HEK293T (cell line): ENCODE measurements around the gene EIF6.

Source experiments
- CTCF ChIA-PET: fragments of 350-600 bp; formaldehyde crosslinking; extraction: SDS; loops from one replicate; lab custom pipeline; 2021; ENCODE audit warnings: antibody characterized with exemption, inconsistent platforms; lab: Yijun Ruan, JAX
- POLR2A ChIA-PET: fragments of 350-600 bp; formaldehyde crosslinking; extraction: SDS; loops from one replicate; lab custom pipeline; 2020; ENCODE audit warnings: antibody characterized with exemption, inconsistent platforms; lab: Yijun Ruan, JAX
- DNase-seq: peaks from one replicate; pipeline ENCODE4 v3.0.0; 2012; ENCODE audit warnings: mixed read lengths; ENCODE audit errors: extremely low spot score
- ARNT ChIP-seq: fragments of 450-650 bp; IDR thresholded peaks from 2 replicates; pipeline ENCODE4 v1.6.1; 2017; ENCODE audit warnings: mild to moderate bottlenecking
- BHLHE40 ChIP-seq: fragments of 450-650 bp; IDR thresholded peaks from 2 replicates; pipeline ENCODE4 v1.6.1; 2016; ENCODE audit warnings: mild to moderate bottlenecking, moderate library complexity, borderline replicate concordance
- CTBP1 ChIP-seq: fragments of 450-650 bp; IDR thresholded peaks from 2 replicates; pipeline ENCODE4 v1.6.1; 2016; ENCODE audit warnings: borderline replicate concordance
- ELF4 ChIP-seq: fragments of 450-650 bp; IDR thresholded peaks from 2 replicates; pipeline ENCODE4 v1.6.1; 2017; ENCODE audit warnings: antibody characterized with exemption
- FOXA1 ChIP-seq: fragments of 450-650 bp; IDR thresholded peaks from 2 replicates; pipeline ENCODE4 v1.6.1; 2016; ENCODE audit warnings: mild to moderate bottlenecking
- FOXK2 ChIP-seq: fragments of 450-650 bp; IDR thresholded peaks from 2 replicates; pipeline ENCODE4 v1.6.1; 2016; ENCODE audit warnings: mild to moderate bottlenecking
- FOXM1 ChIP-seq: fragments of 450-650 bp; IDR thresholded peaks from 2 replicates; pipeline ENCODE4 v1.6.1; 2017; ENCODE audit warnings: mild to moderate bottlenecking, borderline replicate concordance
- HDGF ChIP-seq: fragments of 450-650 bp; IDR thresholded peaks from 2 replicates; pipeline ENCODE4 v1.6.1; 2017; ENCODE audit warnings: antibody characterized with exemption, borderline replicate concordance
- L3MBTL2 ChIP-seq: fragments of 450-650 bp; conservative IDR thresholded peaks from 2 replicates; pipeline ENCODE4 v1.6.1; 2016; ENCODE audit warnings: mild to moderate bottlenecking
- LEF1 ChIP-seq: fragments of 450-650 bp; IDR thresholded peaks from 2 replicates; pipeline ENCODE4 v1.6.1; 2017; ENCODE audit warnings: mild to moderate bottlenecking, borderline replicate concordance
- NFRKB ChIP-seq: fragments of 450-650 bp; IDR thresholded peaks from 2 replicates; pipeline ENCODE4 v1.6.1; 2016; ENCODE audit warnings: mild to moderate bottlenecking, moderate library complexity
- SP1 ChIP-seq: fragments of 450-650 bp; IDR thresholded peaks from 2 replicates; pipeline ENCODE4 v1.6.1; 2017
- SUZ12 ChIP-seq: fragments of 450-650 bp; IDR thresholded peaks from 2 replicates; pipeline ENCODE4 v1.6.1; 2016; ENCODE audit warnings: mild to moderate bottlenecking
- TARDBP ChIP-seq: fragments of 450-650 bp; IDR thresholded peaks from 2 replicates; pipeline ENCODE4 v1.6.1; 2016
- ZNF384 ChIP-seq: fragments of 450-650 bp; IDR thresholded peaks from 2 replicates; pipeline ENCODE4 v1.6.1; 2016
- TF ChIP-seq, protein P1 (sequence below): fragments of 450-650 bp; IDR thresholded peaks from 2 replicates; pipeline ENCODE4 v1.6.1; 2016

The EIF6 gene

DNA sequence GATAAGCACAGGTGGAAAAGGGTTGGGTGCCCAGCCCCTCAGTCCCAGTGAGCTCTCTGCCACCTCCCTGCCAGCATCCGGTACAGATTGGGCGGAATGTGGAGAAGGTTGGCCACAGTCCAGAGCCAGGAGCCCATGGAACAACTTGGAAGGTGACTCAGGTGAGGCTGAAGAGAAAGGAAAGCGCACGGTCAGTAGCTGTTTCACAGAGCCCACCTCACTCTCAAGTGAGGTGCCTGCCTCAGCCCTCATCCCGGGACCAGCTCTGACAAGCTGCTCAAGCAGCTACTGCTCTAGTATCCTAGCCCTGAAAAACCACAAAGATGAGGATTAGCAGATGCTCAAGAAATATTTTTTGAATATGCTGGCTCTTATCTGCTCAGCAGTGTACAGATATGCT lies 5.5 kb downstream of the EIF6 start:
- TF ChIP-seq CTBP1 (no peak), L3MBTL2 (no peak), FOXM1 (no peak), SP1 (no peak), ZNF384 (no peak), ELF4 (no peak), BHLHE40 (no peak), HDGF (no peak), TARDBP (no peak)
- no peak for DNase-seq
- POLR2A ChIA-PET = interaction anchor here (1.0 kb wide), 1 partner anchor 176 kb away, joined by 3 read pairs; no protein-coding TSS in a partner anchor
- CTCF ChIA-PET = interaction anchor here (0.9 kb wide), 1 partner anchor 134 kb away, joined by 3 read pairs; no protein-coding TSS in a partner anchor

DNA sequence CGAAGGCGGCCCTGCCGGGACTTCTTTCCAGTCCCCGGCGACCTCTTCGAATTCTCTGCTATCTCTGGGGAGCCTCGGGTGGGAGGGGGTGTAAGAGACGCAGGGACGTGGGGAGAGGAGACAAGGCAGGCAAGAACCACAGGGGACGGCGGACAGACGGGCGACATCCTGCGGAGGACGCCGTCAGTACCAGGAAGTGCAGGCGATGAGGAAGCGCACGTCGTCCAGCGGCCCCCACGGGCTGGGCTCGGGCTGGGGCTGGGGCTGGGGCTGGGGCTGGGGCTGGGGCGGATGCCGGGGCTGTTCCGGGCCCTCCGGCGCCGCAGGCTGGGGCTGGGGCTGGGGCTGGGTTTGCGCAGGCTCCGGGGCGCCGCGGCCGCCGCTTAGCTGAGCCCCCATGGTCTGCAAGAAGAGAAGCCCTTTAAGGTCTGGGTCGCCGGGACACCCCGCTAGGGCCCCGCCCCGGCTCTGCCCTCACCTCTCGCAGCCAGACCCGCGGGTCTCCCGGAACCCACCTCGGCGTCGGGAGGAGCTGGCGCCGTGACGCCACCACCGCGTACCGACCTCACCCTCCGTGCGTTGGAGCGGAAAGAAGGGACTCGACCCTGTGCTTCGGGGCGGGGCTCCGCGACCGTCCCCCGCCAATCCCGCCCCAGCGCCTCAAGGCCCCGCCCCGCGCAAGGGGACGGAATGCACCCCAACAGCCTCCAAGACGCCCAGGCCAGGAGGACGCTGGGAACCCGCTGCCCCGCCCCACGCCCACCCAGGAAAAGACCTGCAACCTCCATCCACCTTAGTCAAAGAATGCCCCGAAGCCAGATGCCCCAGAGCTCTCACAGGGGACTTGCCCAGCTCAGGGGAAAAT lies 6.8 kb downstream of the EIF6 start, which contains the start of gene MMP24OS:
Gene MMP24OS, minus strand, starts transcription at position 592 of the 865 bp plus-strand sequence. Its CDS starts 193 bp downstream, at position 399.
- ChIA-PET POLR2A (interaction anchor here (1.3 kb wide), 1 partner anchor 20 kb away, joined by 3 read pairs; no protein-coding TSS in a partner anchor), CTCF (interaction anchor here (1.3 kb wide), 1 partner anchor 9 kb away, joined by 4 read pairs; no protein-coding TSS in a partner anchor)
- no peak for TF ChIP-seq CTBP1
- TF ChIP-seq HDGF = no peak
- no peak for TF ChIP-seq TARDBP
- TF ChIP-seq SP1 = no peak
- TF ChIP-seq, protein P1, sequence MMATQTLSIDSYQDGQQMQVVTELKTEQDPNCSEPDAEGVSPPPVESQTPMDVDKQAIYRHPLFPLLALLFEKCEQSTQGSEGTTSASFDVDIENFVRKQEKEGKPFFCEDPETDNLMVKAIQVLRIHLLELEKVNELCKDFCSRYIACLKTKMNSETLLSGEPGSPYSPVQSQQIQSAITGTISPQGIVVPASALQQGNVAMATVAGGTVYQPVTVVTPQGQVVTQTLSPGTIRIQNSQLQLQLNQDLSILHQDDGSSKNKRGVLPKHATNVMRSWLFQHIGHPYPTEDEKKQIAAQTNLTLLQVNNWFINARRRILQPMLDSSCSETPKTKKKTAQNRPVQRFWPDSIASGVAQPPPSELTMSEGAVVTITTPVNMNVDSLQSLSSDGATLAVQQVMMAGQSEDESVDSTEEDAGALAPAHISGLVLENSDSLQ = no peak
- TF ChIP-seq ARNT = no peak
- no peak for TF ChIP-seq BHLHE40
- no peak for TF ChIP-seq ZNF384
- no peak for TF ChIP-seq ELF4
- no peak for TF ChIP-seq FOXA1
- TF ChIP-seq FOXM1 = no peak
- TF ChIP-seq LEF1 = no peak
- TF ChIP-seq L3MBTL2 = no peak
- peak; percentile 91 for DNase-seq

DNA sequence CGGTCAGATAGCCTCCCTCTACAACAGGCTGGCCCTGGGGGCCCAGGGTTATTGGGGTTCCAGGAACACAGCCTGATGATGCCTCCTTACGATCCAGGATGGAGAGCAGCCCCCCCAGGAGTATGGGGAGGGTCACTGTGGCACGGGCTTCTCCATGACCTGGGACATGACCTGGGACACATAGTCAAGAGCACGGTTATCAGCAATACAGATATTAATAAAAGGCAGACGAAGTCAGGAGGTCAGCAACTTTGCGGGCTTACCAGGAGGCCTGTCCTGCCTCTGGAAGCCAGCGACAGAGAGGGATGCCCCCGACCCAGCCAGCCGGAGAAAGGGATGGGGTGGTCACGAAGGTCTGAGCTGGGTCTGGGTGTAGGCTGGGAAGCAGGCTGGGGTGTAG lies 7.4 kb downstream of the EIF6 start:
- DNase-seq = no peak
- POLR2A ChIA-PET = no interaction called here
- CTCF ChIA-PET = interaction anchor here (1.3 kb wide), 1 partner anchor 8 kb away, joined by 4 read pairs; no protein-coding TSS in a partner anchor
- TF ChIP-seq ZNF384 (no peak), TARDBP (no peak)

DNA sequence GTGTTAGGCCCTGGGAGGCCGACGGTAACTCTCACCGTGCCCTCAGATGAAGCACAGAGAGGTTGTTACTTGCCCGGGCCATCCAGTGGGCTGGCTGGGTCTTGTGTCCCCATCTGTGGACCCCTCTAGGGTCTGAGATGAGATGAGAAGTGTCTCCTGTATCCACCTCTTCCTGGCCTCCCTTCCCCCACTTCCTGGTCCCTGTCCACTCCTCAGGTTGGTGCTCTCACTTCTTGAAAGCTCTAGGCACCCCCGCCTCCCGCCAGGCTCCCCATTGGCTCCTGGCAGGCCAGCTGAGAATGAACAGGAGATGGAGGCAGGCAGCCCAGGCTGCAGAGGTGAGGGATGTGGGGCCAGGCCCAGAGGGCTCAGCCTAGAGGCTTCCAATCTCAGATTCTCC lies 8.2 kb downstream of the EIF6 start:
- CTCF ChIA-PET = no interaction called here
- TF ChIP-seq, protein P1 = no peak
- TF ChIP-seq ZNF384 (no peak), HDGF (no peak), SP1 (no peak), BHLHE40 (no peak)
- POLR2A ChIA-PET = interaction anchor here (3.1 kb wide), 1 partner anchor 8 kb away, joined by 11 read pairs; the partner anchor contains the start of gene EIF6
- no peak for DNase-seq

GRCh38 chr20:35275741-35276251 lies 8.8 kb downstream of the EIF6 start:
- TF ChIP-seq SUZ12 = no peak
- TF ChIP-seq TARDBP = no peak
- TF ChIP-seq FOXA1 = no peak
- no peak for TF ChIP-seq L3MBTL2
- TF ChIP-seq LEF1 = no peak
- no peak for TF ChIP-seq NFRKB
- DNase-seq = no peak
- POLR2A ChIA-PET = interaction anchor here (3.1 kb wide), 1 partner anchor 9 kb away, joined by 11 read pairs; the partner anchor contains the start of gene EIF6

GRCh38 chr20:35274172-35275092 lies 10.1 kb downstream of the EIF6 start:
- TF ChIP-seq BHLHE40 = no peak
- no peak for TF ChIP-seq SP1
- no peak for TF ChIP-seq TARDBP
- no peak for TF ChIP-seq NFRKB
- no peak for TF ChIP-seq SUZ12
- TF ChIP-seq FOXK2 = no peak
- TF ChIP-seq HDGF = no peak
- no peak for TF ChIP-seq FOXM1
- TF ChIP-seq FOXA1 = no peak
- no peak for TF ChIP-seq L3MBTL2
- TF ChIP-seq ELF4 = no peak
- TF ChIP-seq, protein P1 = no peak
- TF ChIP-seq CTBP1 = no peak
- TF ChIP-seq LEF1 = no peak
- no peak for TF ChIP-seq ZNF384
- TF ChIP-seq ARNT = no peak
- ChIA-PET POLR2A (interaction anchor here (3.1 kb wide), 1 partner anchor 10 kb away, joined by 11 read pairs; the partner anchor contains the start of gene EIF6), CTCF (no interaction called here)
- no peak for DNase-seq

More at GRCh38 chr20:35275741-35276251, 8.8 kb downstream of the EIF6 start:
- CTCF ChIA-PET = no interaction called here
